A549 treated with AZD2906 at 1 μM for 4 hours (cell line): ENCODE measurements around the gene LACC1. TPM values are rescaled to one million over a fixed set of nuclear protein-coding genes. Genes with fewer than 3 reads are reported as not detected.

Source experiments
- total RNA-seq: library from RNA; stranded (reverse); fragments of 200-300 nt; extraction: Qiagen RNA extraction; gene quantifications from 5 replicates; pipeline ENCODE4 v1.2.3, GENCODE V29; 2022

LACC1 gene
- total RNA-seq, result 3.2 to 4.8 TPM (median 3.5 TPM) in 5 replicates

DNA sequence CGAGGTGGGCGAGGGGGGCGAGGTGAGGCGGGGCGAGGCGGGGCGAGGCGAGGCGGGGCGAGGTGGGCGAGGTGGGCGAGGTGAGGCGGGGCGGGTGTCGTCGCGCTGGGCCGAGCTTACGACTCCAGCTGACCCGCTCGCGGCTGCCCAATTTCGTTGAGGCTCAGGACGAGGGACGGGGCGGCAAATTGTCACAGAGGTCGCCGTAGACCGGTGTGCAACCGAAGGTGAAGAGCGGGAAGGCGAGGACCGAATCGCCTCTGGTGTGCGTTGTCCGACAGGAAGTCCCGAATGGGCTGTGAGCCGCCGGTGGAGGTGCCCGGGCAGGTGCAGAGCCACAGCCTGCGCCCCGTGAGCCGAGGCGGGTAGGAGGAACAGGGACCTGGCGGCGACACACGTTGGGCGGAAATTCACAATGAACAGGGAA, at the start of gene LACC1:
Gene LACC1, plus strand, starts transcription at position 150 of the 427 bp plus-strand sequence. CDS start 1,082 bp downstream, outside the sequence.

DNA sequence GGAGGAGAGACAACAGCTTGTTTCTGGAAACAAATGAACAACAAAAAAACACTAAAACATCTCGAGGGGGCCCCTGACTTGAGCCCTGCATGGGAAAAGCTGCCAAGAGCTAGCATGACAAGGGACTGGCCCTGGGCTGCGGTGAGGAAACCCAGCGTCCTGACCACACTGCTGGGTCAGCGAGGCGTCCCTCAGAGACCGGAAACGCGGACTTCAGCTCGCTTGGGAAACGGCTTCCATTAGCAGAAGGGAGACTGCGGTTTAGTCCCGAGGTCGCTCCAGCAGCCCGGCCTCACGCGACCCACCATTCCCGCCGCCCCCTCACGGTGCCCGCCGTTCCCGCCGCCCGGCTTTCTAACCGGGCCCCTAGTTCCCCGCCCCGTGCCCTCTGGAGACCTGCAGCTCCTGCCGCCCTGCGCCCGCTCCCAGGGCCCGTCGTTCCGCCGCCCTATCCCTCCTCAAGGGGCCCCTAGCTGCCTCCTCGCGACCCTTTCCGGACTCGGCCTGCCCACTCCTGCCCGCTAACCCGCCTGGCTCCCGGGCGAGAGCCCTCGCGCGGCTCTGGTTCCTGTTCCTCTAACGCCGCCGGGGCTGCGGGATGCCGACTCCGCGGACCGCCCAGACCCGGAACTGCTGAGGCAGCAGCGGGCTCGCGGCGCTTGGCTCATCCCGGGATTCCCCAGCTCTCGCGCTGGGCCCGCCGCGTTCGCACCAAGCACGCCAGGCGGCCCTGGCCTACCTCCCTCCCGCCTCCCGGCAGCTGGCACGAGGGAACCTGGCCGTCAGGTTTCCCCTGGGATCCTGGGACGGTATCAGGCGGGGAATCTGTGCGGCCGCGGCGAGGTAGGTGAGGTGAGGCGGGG, 581 bp upstream of the LACC1 start, which contains the start of gene CCDC122:
Gene CCDC122, minus strand, starts transcription at position 849 of the 863 bp plus-strand sequence. CDS start 10,364 bp downstream, outside the sequence.

Other genes with a start within 250 kb of the LACC1 start
- 1.9 to 2.7 TPM (median 2.0 TPM) in 5 replicates for gene ENOX1, start 92.9 kb upstream of the LACC1 start, total RNA-seq
- 2.2 to 3.2 TPM (median 2.9 TPM) in 5 replicates for gene CCDC122, start 164 bp upstream of the LACC1 start, total RNA-seq